Suprapubic skin (tissue), 3 donors: ENCODE data around the gene C1orf35.

Source experiments
- CTCF ChIP-seq, 2 donors: fragments of 200-600 bp in 1 of 2; fragments of 450-650 bp in 1 of 2; sonication (generic) in 1 of 2; IDR thresholded peaks; one replicate each; pipeline ENCODE4 v1.5.1; 2016 to 2019; ENCODE audit warnings: antibody characterized with exemption in 2 of 2, mild to moderate bottlenecking in 1 of 2, moderate library complexity in 1 of 2
- POLR2AphosphoS5 ChIP-seq, 3 donors: sonication (generic); formaldehyde crosslinking; IDR thresholded peaks; one replicate each; pipeline ENCODE4 v1.6.1; 2017; ENCODE audit warnings: antibody characterized with exemption in 3 of 3

GRCh38 chr1:228087771-228088251 is 15.3 kb downstream of the C1orf35 start:
- no peak for TF ChIP-seq CTCF (IDR thresholded peaks at IDR 0.05)
- no peak for TF ChIP-seq POLR2AphosphoS5 (IDR thresholded peaks at IDR 0.05)
